SK-N-MC (cell line): ENCODE data around the gene EDEM1.

Source experiments
- DNase-seq: peaks from one replicate; pipeline ENCODE4 v3.0.0-alpha.2; 2011; ENCODE audit warnings: low read depth, low spot score
- H3K27ac ChIP-seq: fragments of 200-600 bp; sonication (generic); 2 replicates; pipeline ENCODE4 v1.5.1; 2016; ENCODE audit warnings: mixed run types
- H3K36me3 ChIP-seq: fragments of 200-600 bp; sonication (generic); 2 replicates; pipeline ENCODE4 v1.6.1; 2017; ENCODE audit warnings: antibody characterized with exemption, low read length, mixed read lengths; ENCODE audit not compliant: insufficient read depth
- H3K4me3 ChIP-seq: fragments of 200-600 bp; sonication (generic); 2 replicates; pipeline ENCODE4 v1.5.1; 2016
- H3K9ac ChIP-seq: fragments of 200-600 bp; sonication (generic); 2 replicates; pipeline ENCODE4 v1.8.0; 2017; ENCODE audit warnings: mixed run types, mixed read lengths; ENCODE audit not compliant: insufficient read length
- H3K9me3 ChIP-seq: fragments of 200-600 bp; sonication (generic); 2 replicates; pipeline ENCODE4 v1.6.1; 2017; ENCODE audit warnings: low read depth, mild to moderate bottlenecking, antibody characterized with exemption, low read length, moderate library complexity, mixed read lengths
- EZH2 ChIP-seq: fragments of 200-600 bp; sonication (generic); IDR thresholded peaks from one replicate; pipeline ENCODE4 v1.6.1; 2017; ENCODE audit warnings: antibody characterized with exemption
- FOXP2 ChIP-seq: optimal IDR thresholded peaks from 2 replicates; pipeline ENCODE3; 2011; ENCODE audit warnings: mild to moderate bottlenecking, moderate library complexity; ENCODE audit not compliant: insufficient read depth; ENCODE audit errors: extremely low read length, control extremely low read depth
- POLR2AphosphoS5 ChIP-seq: IDR thresholded peaks from 2 replicates; pipeline ENCODE4 v1.6.1; 2012; ENCODE audit warnings: mild to moderate bottlenecking, low read depth, low read length, borderline replicate concordance

Gene EDEM1

DNA sequence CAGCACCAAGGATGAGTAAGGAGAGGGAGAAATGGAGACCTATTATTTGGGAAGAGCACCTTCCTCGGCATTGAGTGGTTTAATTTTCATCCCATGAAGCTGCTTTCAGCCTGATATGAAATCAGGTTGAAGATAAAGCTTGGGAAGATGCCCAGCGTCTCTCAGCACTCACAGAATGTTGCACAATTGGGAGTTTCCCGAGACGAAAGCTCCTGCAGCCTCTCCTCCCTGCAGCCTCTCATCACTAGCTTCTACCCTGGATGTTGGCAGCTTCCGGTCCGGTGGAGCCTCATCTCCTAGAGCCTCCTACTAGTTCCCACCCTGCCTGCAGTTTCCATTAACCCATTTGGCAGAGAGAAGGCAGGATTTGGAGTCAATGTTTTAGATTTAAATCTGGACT is 40.3 kb downstream of the EDEM1 start:
- no peak overlapping the region for H3K4me3 ChIP-seq
- no peak overlapping the region for H3K9ac ChIP-seq
- no peak for TF ChIP-seq FOXP2
- no peak for TF ChIP-seq POLR2AphosphoS5
- TF ChIP-seq EZH2, result no peak
- H3K9me3 ChIP-seq, result no peaks in the 10 kb centered on the region
- H3K27ac ChIP-seq, result no peak overlapping the region
- no peak for DNase-seq
- H3K36me3 ChIP-seq, result no peaks in the 10 kb centered on the region

DNA sequence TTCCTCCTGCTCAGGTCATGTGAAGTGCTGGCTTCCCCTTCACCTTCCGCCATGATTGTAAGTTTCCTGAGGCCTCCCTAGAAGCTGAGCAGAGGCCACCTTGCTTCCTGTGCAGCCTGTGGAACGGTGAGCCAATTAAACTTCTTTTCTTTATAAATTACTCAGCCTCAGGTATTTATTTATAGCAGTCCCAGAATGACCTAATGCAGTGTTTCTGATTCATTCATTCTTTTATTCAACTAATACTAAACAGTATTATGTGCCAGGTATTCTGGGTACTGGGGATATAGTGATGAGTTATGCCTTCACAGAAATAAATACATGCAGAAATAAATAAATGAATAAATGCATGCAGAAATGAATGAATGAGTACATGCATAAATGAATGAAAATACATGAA is 41.9 kb downstream of the EDEM1 start:
- TF ChIP-seq FOXP2, result no peak
- no peak for TF ChIP-seq POLR2AphosphoS5
- no peak for TF ChIP-seq EZH2
- H3K9me3 ChIP-seq, result no peaks in the 10 kb centered on the region
- no peak overlapping the region for H3K4me3 ChIP-seq
- H3K9ac ChIP-seq, result no peak overlapping the region
- H3K36me3 ChIP-seq, result no peaks in the 10 kb centered on the region
- H3K27ac ChIP-seq, result no peak overlapping the region
- DNase-seq, result no peak

DNA sequence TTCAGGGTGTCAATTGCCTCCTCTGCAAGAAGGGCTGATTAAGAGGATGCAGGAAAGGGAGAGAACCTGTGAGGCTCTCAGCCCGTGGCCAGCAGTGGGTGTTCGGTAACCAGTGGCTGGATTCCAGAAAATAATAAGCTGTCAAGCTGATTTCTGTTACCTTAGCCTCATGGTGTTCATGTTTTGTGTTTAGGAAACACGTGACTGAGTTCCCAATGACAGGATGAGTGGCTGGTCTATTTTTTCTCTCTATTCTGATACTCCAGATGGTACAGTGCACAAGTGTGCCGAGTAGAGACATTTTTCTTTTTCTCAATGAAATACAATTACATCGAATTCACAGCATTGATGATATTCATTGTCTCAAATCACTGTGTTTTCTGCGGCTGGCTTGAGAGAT is 43.6 kb downstream of the EDEM1 start:
- DNase-seq, result no peak
- TF ChIP-seq FOXP2 (no peak), EZH2 (no peak), POLR2AphosphoS5 (no peak)
- Histone ChIP-seq H3K27ac (no peak overlapping the region), H3K36me3 (no peaks in the 10 kb centered on the region), H3K4me3 (no peak overlapping the region), H3K9ac (no peak overlapping the region), H3K9me3 (no peaks in the 10 kb centered on the region)

DNA sequence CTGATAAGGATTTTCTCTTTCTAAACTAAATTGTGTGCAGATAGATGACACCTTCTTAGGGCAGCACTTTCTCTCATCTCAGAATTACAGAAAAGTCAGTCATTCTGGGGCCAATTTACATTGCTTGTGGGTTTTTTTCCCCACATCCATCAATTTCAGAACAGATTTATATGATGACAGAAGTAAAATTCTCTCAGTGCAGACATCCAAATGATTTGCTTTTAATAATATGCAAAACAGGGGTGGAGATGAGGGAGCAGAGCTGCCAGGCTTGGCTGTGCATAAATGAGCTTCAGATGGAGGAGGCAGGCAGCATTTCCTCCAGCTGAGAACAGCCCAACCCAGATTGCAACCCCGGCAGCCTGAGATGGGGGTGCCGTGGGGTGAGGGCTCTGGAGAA is 44.0 kb downstream of the EDEM1 start:
- H3K4me3 ChIP-seq, result no peak overlapping the region
- no peak overlapping the region for H3K9ac ChIP-seq
- H3K27ac ChIP-seq, result no peak overlapping the region
- no peak for TF ChIP-seq EZH2
- TF ChIP-seq POLR2AphosphoS5, result no peak
- TF ChIP-seq FOXP2, result no peak
- H3K9me3 ChIP-seq, result no peaks in the 10 kb centered on the region
- no peak for DNase-seq
- H3K36me3 ChIP-seq, result no peaks in the 10 kb centered on the region

DNA sequence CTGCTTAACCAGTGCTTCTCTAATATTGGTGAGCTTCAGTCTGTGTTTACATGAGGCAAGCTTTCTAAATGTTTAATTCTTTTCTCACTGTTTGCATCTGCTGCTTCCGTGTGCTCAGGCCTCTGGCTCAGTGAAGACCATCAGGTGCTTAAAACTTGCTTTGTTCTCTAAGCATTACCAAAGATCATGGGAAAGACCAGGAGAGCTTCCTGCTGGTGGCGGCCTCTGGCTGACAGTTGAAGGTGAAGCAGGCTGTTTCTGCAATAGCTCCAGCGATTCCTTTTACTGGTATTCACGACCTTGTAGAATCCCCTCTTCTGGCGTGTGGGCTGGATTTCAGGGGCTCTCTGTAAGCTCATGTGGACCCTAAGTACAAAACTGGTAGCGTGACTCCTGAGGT is 45.1 kb downstream of the EDEM1 start:
- Histone ChIP-seq H3K9me3 (no peaks in the 10 kb centered on the region), H3K4me3 (no peak overlapping the region), H3K36me3 (no peaks in the 10 kb centered on the region), H3K9ac (no peak overlapping the region), H3K27ac (no peak overlapping the region)
- TF ChIP-seq EZH2 (no peak), FOXP2 (no peak)
- no peak for DNase-seq

DNA sequence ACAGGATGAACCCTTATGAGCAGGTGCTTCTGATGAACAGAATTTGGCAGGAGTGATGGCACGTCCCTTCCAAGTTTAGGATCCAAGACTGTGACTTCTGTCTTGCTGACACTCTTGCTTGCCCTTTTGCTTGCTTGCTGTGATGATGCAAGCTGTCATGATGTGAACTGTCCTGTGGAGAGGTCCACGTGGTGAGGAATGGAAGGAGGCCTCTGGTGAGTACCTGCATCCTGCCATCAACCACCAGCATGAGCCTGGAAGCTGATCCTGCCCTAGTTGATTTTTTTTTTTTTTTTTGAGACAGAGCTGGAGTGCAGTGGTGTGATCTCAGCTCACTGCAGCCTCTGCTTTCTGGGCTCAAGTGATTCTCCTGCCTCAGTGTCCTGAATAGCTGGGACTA is 45.5 kb downstream of the EDEM1 start:
- Histone ChIP-seq H3K9me3 (no peaks in the 10 kb centered on the region), H3K4me3 (no peak overlapping the region), H3K36me3 (no peaks in the 10 kb centered on the region), H3K9ac (no peak overlapping the region), H3K27ac (no peak overlapping the region)
- no peak for TF ChIP-seq EZH2
- no peak for TF ChIP-seq POLR2AphosphoS5
- TF ChIP-seq FOXP2, result no peak
- no peak for DNase-seq

DNA sequence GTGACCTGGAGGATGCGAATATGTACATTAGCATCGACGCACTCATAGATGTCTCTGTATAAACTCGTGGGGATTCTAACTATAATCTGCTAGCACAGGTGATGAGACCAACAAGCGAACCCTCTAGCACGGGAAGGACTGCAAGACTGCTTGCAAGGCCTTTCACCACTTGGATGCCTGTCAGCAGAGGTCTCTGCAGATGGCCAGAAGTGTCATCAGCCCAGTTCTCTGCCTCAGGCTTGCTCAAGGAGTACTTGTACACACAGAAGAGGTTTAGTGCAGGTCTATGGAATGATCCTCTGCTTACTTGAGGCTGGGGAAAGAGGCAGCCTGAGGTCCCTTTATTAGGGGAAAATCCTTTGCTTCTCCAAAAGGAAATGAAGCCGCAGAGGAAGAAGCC is 48.1 kb downstream of the EDEM1 start:
- H3K9me3 ChIP-seq, result no peaks in the 10 kb centered on the region
- H3K9ac ChIP-seq, result no peak overlapping the region
- TF ChIP-seq POLR2AphosphoS5 (no peak), EZH2 (no peak), FOXP2 (no peak)
- H3K27ac ChIP-seq, result no peak overlapping the region
- no peaks in the 10 kb centered on the region for H3K36me3 ChIP-seq
- no peak for DNase-seq
- H3K4me3 ChIP-seq, result no peak overlapping the region

DNA sequence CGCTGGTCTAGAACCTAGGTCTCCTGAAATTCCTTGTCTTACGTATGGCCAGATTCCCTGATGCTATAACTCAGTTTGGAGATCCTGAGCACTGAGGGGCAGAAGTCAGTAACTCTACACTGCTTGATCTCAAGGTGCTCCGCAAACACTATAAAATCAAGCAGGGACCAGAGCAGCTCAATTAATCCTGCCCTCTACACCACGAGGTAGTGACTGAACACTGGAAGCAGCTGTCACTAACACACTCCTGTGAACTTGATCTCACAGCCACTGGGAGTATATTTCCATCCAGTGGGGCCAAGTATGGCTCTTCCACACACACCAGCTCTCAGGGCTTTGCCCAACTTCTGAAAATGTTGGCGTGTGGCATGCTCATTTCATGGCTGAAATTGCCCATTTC is 51.0 kb downstream of the EDEM1 start:
- Histone ChIP-seq H3K4me3 (no peak overlapping the region), H3K9ac (no peak overlapping the region), H3K27ac (no peak overlapping the region), H3K36me3 (no peaks in the 10 kb centered on the region), H3K9me3 (no peaks in the 10 kb centered on the region)
- no peak for DNase-seq
- no peak for TF ChIP-seq POLR2AphosphoS5
- no peak for TF ChIP-seq EZH2
- TF ChIP-seq FOXP2, result no peak

DNA sequence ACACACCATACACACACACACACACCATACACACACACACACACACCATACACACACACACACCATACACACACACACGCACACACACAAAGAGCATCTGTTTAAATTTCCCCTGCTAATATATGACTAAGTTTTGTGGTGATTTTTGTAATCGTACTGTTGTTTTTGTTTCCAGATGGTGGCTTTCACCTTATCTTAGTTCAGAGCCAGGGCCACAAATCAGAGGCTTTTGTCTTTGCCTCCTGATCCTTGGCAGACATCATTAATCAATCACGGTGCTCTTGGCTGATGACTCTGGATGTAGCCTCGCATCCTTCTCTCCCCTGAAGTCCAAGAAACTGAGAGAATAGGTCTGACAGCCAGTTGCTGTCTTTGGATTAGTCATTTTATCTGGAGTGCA is 52.1 kb downstream of the EDEM1 start:
- Histone ChIP-seq H3K27ac (no peak overlapping the region), H3K36me3 (no peaks in the 10 kb centered on the region), H3K4me3 (no peak overlapping the region), H3K9ac (no peak overlapping the region), H3K9me3 (no peaks in the 10 kb centered on the region)
- TF ChIP-seq POLR2AphosphoS5 (no peak), EZH2 (no peak), FOXP2 (no peak)
- no peak for DNase-seq
